Caco-2 (cell line): ENCODE results near the gene SSX2IP. TPM values are rescaled to one million over a fixed set of nuclear protein-coding genes. Genes with fewer than 3 reads are reported as not detected.

Experiments used
- BruUV-seq: library from RNA; stranded (reverse); fragments of 400-500 nt; replicated peaks from 2 replicates; lab custom pipeline; 2021; lab: Mats Ljungman, UMichigan
- CTCF ChIA-PET: fragments of 300-600 bp; sonication (Branson Sonifier 250); formaldehyde crosslinking; loops from one replicate; lab custom pipeline; 2022; ENCODE audit warnings: antibody characterized with exemption; lab: Charles Lee
- POLR2A ChIA-PET: fragments of 300-600 bp; sonication (Branson Sonifier 250); formaldehyde crosslinking; loops from one replicate; lab custom pipeline; 2022; ENCODE audit warnings: antibody characterized with exemption; lab: Charles Lee
- DNase-seq, 2 experiments: peaks; one replicate each; pipeline versions ENCODE4 v3.0.0 to v3.0.0-alpha.2; 2020 to 2022
- H3K27me3 ChIP-seq: replicated peaks from 2 replicates; pipeline ENCODE4 v1.6.0; 2011; ENCODE audit warnings: low read length; ENCODE audit not compliant: control insufficient read depth, insufficient read depth
- H3K36me3 ChIP-seq: 2 replicates; pipeline ENCODE4 v1.5.1; 2011; ENCODE audit warnings: low read length; ENCODE audit not compliant: control insufficient read depth, insufficient read depth
- H3K4me1 ChIP-seq: fragments of 250-450 bp; sonication (Bioruptor Pico); 2 replicates; pipeline ENCODE4 v1.5.1; 2020; ENCODE audit warnings: mild to moderate bottlenecking
- H3K4me3 ChIP-seq: 2 replicates; pipeline ENCODE4 v1.5.1; 2011; ENCODE audit warnings: low read depth, mild to moderate bottlenecking, control low read depth, low read length
- H3K9me3 ChIP-seq: fragments of 250-450 bp; sonication (Bioruptor Pico); 2 replicates; pipeline ENCODE4 v1.5.1; 2020; ENCODE audit warnings: mild to moderate bottlenecking, moderate library complexity
- H3K27ac Mint-ChIP-seq: one replicate; pipeline ENCODE4 v1.8.0; 2022; ENCODE audit warnings: mixed read lengths; ENCODE audit not compliant: unreplicated experiment
- H3K27me3 Mint-ChIP-seq: one replicate; pipeline ENCODE4 v1.8.0; 2022; ENCODE audit warnings: mixed read lengths; ENCODE audit not compliant: insufficient read depth, unreplicated experiment
- H3K36me3 Mint-ChIP-seq: one replicate; pipeline ENCODE4 v1.8.0; 2022; ENCODE audit warnings: mild to moderate bottlenecking, mixed read lengths; ENCODE audit not compliant: insufficient read depth, unreplicated experiment
- H3K4me1 Mint-ChIP-seq: one replicate; pipeline ENCODE4 v1.8.0; 2022; ENCODE audit warnings: low read depth, mixed read lengths; ENCODE audit not compliant: unreplicated experiment
- H3K4me3 Mint-ChIP-seq: one replicate; pipeline ENCODE4 v1.8.0; 2022; ENCODE audit warnings: mild to moderate bottlenecking, moderate library complexity, mixed read lengths; ENCODE audit not compliant: unreplicated experiment
- H3K9me3 Mint-ChIP-seq: one replicate; pipeline ENCODE4 v1.8.0; 2022; ENCODE audit warnings: mixed read lengths; ENCODE audit not compliant: unreplicated experiment
- intact Hi-C: fragments of 100-400 bp; cut with micrococcal nuclease; formaldehyde crosslinking; loops from one replicate; pipeline ENCODE4 v1.10.0; 2022; ENCODE audit not compliant: unreplicated experiment
- total RNA-seq: library from RNA; stranded (reverse); gene quantifications from 2 replicates; pipeline ENCODE4 v1.2.3, GENCODE V29; 2022
- TF ChIP-seq, protein P1 (sequence below), 2 experiments: fragments of 200-600 bp in 1 of 2; IDR thresholded peaks; 1 replicate in 1 of 2; 2 replicates in 1 of 2; pipeline versions ENCODE4 v1.5.1 to v1.8.0; 2011 to 2022; ENCODE audit warnings: antibody characterized with exemption in 1 of 2, control low read depth in 1 of 2, inconsistent platforms in 1 of 2, low read depth in 1 of 2, low read length in 1 of 2, mild to moderate bottlenecking in 1 of 2, moderate library complexity in 1 of 2; ENCODE audit not compliant: insufficient read depth in 1 of 2, severe bottlenecking in 1 of 2, unreplicated experiment in 1 of 2

The SSX2IP gene
- total RNA-seq, 1 experiment from 2014 or later: 15.3 TPM

DNA sequence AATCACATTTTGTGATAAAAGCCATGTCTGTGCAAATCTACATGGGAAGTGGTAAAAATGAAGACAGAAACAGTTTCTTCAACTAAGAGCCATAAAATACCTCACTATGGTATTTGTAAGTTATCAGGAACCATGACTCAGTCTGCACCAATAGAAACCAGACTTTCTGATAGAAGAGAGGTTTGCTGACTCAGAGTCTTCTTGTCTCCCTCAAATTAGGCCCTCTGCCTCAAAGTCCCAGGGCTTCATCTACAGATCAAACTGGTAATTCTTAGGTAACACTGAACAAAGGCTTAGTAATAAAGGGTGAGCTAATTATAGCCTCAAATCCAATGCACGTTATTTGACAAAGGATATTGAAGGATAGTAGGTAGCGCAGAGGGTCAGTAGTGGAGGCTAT lies 30.9 kb upstream of the SSX2IP start:
- Mint-ChIP-seq H3K4me1 (peaks cover 19% of the 10 kb centered on the region), H3K4me3 (no peak overlapping the region), H3K27ac (no peak overlapping the region), H3K9me3 (no peaks in the 10 kb centered on the region), H3K36me3 (no peaks in the 10 kb centered on the region), H3K27me3 (no peaks in the 10 kb centered on the region)
- Histone ChIP-seq H3K4me3 (no peak overlapping the region), H3K4me1 (peaks cover 25% of the 10 kb centered on the region), H3K9me3 (no peaks in the 10 kb centered on the region), H3K36me3 (no peaks in the 10 kb centered on the region), H3K27me3 (no peaks in the 10 kb centered on the region)
- TF ChIP-seq, protein P1, sequence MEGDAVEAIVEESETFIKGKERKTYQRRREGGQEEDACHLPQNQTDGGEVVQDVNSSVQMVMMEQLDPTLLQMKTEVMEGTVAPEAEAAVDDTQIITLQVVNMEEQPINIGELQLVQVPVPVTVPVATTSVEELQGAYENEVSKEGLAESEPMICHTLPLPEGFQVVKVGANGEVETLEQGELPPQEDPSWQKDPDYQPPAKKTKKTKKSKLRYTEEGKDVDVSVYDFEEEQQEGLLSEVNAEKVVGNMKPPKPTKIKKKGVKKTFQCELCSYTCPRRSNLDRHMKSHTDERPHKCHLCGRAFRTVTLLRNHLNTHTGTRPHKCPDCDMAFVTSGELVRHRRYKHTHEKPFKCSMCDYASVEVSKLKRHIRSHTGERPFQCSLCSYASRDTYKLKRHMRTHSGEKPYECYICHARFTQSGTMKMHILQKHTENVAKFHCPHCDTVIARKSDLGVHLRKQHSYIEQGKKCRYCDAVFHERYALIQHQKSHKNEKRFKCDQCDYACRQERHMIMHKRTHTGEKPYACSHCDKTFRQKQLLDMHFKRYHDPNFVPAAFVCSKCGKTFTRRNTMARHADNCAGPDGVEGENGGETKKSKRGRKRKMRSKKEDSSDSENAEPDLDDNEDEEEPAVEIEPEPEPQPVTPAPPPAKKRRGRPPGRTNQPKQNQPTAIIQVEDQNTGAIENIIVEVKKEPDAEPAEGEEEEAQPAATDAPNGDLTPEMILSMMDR (IDR thresholded peaks at IDR 0.05; ENCODE audit: insufficient read depth in 1 of 2, low read depth in 1 of 2, low read length in 1 of 2, severe bottlenecking in 1 of 2, unreplicated experiment in 1 of 2): no peak
- intact Hi-C loops: no loop called here
- BruUV-seq: no TSS peak
- no peak for DNase-seq
- ChIA-PET CTCF (no interaction called here), POLR2A (no interaction called here)

DNA sequence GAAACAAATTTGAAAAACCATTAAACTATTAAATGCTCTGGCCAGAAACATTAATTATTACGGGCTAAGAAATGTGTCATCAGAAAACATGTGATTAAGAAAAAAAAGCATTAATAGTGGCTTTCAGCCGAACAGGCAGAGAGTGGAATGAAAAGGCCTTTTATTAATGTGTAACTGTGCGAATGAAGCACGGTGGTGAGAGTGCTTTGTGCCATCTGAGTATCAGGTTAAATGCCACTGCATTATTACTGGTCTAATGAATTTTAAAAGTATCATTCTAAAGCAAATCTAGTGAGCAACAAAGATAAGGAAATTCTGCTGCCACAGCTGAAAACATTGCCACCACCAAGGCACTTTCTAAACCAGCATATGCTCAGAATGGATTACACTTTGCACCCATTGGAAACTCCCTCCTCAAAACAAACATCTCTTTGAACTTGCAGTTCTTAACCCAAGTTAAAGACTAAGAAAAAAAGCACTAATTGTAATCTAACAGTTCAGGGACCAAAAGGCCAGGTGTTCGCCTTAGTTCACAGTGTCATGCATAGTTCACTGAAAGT lies 30.0 kb upstream of the SSX2IP start:
- TF ChIP-seq, protein P1 (IDR thresholded peaks at IDR 0.05; ENCODE audit: insufficient read depth in 1 of 2, low read depth in 1 of 2, low read length in 1 of 2, severe bottlenecking in 1 of 2, unreplicated experiment in 1 of 2): no peak
- Histone ChIP-seq H3K9me3 (no peaks in the 10 kb centered on the region), H3K36me3 (no peaks in the 10 kb centered on the region), H3K27me3 (no peaks in the 10 kb centered on the region), H3K4me1 (peaks cover 25% of the 10 kb centered on the region), H3K4me3 (no peak overlapping the region)
- POLR2A ChIA-PET: interaction anchor here (0.6 kb wide), 1 partner anchor 292 kb away, joined by 7 read pairs; no protein-coding TSS in a partner anchor
- no peak for DNase-seq
- no TSS peak for BruUV-seq
- intact Hi-C loops: no loop called here
- H3K27me3 Mint-ChIP-seq: no peaks in the 10 kb centered on the region
- H3K36me3 Mint-ChIP-seq: no peaks in the 10 kb centered on the region
- H3K4me1 Mint-ChIP-seq: peaks cover 19% of the 10 kb centered on the region
- no peaks in the 10 kb centered on the region for H3K9me3 Mint-ChIP-seq
- CTCF ChIA-PET: no interaction called here
- no peak overlapping the region for H3K27ac Mint-ChIP-seq
- H3K4me3 Mint-ChIP-seq: no peak overlapping the region

DNA sequence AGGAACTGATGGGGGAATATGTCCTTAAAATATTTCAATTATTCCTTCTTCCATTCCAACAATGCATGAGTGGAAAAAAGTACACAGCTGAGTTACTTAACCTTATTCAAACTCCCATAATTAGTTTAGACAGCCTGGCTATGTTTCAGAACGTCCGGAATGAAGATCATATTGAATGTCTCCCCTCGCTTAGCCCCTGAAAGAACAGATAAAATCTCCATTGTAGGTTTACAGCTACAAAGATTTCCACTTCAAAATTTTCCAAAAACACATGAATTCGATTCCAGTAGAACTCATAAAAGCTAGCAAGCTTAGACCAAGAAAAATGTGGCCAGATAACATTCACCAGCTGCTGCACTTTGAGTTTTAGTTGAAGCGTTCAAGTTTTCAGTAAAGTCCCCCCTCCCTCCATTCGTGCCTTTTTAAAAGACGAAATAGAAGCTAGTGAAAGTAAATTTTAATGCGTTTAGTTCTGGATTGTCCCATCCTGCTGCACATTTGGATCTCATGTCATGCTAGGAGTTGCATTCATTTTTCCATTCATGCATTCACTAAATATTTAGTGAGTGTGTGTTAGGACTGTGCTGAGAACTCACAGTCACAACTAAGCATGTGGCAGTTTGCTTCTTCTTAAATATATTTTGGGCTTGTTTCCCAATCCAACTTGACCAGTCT lies 29.4 kb upstream of the SSX2IP start:
- TF ChIP-seq, protein P1 (IDR thresholded peaks at IDR 0.05; ENCODE audit: insufficient read depth in 1 of 2, low read depth in 1 of 2, low read length in 1 of 2, severe bottlenecking in 1 of 2, unreplicated experiment in 1 of 2): no peak
- H3K4me3 Mint-ChIP-seq: no peak overlapping the region
- Histone ChIP-seq H3K27me3 (no peaks in the 10 kb centered on the region), H3K4me3 (no peak overlapping the region), H3K4me1 (peaks cover 25% of the 10 kb centered on the region), H3K36me3 (no peaks in the 10 kb centered on the region), H3K9me3 (no peaks in the 10 kb centered on the region)
- CTCF ChIA-PET: no interaction called here
- H3K9me3 Mint-ChIP-seq: no peaks in the 10 kb centered on the region
- POLR2A ChIA-PET: interaction anchor here (0.6 kb wide), 1 partner anchor 292 kb away, joined by 7 read pairs; no protein-coding TSS in a partner anchor
- no peak overlapping the region for H3K27ac Mint-ChIP-seq
- no peaks in the 10 kb centered on the region for H3K27me3 Mint-ChIP-seq
- BruUV-seq: no TSS peak
- peaks cover 19% of the 10 kb centered on the region for H3K4me1 Mint-ChIP-seq
- no peaks in the 10 kb centered on the region for H3K36me3 Mint-ChIP-seq
- intact Hi-C loops: no loop called here
- DNase-seq: no peak
